T1000 (cell line): ENCODE data around the gene NEK2.
"Not testable (repeated sequence)": the region's sequence is repeated elsewhere in the genome, so short reads cannot be mapped to it uniquely, and the experiment has no call there.

Experiments
- DNase-seq: peaks from one replicate; lab custom pipeline; 2025; ENCODE audit warnings: mixed read lengths; lab: John Stamatoyannopoulos, UW

NEK2 gene

DNA sequence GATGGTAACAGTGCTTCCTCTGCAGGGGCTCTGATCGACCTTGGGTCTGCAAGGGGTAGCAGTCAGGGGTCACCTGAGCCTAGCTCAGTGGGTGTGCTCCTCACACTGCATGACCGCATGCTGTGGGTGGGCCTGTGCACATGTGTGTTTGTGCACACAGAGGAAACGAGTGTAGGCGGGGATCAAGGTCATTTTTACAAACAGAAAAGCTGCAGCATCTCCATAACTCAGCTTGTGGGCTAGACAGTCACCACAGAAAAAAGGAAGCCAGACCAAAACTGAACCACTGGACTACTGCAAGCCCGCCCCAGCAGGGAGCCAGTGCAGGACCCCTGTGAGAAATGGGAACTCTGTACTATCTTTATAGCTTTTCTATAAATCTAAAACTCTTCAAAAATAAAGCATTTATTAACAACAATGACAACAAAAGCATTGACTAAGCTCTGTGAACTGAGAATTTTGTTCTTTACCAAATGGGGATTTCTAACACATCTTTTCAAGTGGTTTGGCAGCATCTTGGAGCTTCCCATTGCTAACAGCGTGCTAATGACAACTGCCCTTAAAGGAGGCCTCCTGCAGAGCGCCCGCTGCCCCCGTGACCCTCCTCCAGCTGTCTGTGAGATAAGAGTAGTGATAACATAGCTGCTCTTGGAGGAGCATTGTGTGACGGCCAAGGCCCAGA is 19.9 kb upstream of the NEK2 start:
- no peak for DNase-seq

DNA sequence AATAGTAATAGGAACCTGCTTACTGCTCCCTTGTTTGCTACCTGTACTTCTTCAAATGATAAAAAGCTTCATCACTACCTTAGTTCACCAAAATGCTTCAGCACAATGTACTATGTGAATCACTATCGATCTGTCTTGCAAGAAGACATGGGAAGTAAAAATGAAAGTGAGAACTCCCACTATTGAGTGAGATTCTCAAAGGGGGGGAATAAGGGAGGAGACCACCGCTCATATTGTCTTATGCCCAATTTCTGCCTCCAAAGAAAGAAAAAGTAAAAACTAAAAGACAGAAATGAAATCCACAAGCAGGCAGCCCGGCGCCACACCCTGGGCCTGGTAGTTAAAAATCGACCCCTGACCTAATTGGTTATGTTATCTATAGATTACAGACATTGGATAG is 18.5 kb upstream of the NEK2 start:
- not testable (repeated sequence) for DNase-seq

DNA sequence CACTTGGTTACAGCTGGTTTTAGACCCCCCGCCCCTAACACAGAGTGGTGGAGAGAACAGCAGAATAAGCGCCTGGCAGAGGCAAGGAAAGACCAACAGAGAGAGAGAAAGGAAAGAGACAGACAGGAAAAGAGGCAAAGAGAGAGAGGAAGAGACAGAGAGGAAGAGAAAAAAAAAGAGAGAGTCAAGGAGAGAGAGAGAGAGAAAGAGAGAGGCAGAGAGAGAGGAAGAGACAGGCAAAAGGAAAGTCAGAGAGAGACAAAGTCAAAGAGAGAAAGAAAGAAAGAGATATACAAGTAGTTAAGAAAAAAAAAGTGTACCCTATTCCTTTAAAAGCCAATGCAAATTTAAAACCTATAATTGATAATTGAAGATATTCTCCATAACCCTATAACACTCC is 13.0 kb upstream of the NEK2 start:
- no peak for DNase-seq

DNA sequence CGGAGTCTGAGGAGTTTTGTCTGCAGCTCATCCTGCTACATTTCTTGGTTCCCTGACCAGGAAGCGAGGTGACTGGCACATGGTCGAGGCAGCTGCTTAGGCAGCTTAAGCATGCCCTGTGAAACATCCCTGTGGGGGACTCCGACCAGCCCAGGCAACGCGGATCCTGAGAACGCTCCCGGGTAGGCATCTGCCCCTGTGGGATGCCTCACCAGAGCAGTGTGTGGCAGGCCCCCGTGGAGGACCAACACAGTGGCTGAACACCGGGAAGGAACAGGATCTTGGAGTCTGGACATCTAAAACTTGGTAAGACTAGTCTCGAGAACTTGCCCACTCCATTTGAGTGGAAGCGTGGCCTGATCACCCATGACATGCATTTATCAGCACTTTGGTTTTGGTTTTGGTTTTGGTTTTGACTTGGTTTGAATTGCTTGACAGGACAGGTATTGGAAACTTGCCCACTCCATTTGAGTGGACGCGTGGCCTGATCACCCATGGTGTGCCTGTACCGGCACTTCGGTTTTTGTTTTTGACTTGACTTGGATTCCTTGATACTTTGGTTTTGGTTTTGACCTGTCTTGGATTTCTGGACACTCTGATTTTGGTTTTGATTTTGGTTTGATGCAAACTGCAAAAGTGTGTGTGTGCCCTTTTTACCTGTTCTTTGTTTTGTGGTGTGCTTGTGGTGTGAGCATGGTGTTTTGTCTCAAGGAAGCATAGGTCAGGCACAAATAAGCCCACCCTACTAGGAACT is 12.2 kb upstream of the NEK2 start:
- no peak for DNase-seq

DNA sequence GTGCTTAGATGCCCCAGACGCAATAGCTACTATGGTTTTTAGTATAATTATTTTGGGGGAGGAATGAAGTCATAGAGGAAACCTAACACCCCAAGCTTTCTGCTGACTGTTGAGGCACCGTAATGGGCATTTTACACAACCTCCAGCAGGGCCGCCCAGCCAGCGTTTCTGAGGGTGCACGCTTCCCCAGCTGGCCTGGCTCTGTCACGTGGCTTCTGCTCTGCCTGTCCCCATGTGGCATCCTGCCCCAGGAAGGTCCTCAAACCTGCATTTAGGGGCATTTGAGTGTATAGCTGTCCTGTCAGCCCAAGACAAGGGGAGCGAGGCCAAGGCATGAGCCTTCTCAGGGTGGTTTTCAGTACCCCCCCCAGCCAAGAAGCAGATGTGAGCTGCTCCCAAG is 10.4 kb upstream of the NEK2 start:
- DNase-seq = no peak

DNA sequence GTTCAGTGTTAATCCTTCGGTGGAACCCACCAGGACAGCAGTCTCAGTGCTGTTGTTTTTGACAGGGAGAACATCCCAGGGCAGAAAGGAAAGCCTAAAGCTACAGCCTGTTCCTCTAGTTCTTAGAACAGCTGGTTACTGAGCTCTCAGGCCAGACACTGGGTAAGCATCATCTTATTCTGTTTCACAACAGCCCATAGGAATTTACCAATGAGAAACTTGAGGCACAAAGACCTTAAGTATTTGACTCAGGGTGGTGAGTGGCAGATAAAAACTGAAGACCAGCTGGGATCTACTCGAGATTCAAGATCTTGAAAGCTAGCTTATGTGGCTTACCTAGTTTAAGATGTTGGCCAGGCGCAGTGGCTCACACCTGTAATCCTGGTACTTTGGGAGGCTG is 9.4 kb upstream of the NEK2 start:
- no peak for DNase-seq

DNA sequence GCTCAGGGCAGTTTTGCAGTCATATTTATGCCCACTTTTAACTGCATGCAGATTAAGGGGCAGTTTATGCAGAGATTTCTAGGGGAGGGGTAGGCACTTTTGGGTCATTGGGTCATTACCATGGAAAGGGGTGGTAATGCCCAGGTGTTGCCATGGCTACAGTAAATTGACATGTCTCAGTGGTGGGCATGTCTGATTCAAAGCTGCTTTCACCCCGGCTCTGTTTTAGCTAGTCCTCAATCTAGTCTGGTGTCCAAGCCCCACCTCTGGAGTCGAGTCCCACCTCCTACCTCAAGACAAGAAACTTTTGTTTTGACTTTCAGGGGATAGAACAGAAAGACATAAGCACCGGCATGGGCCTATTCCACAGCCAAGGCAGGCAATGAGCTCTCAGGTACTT is 8.9 kb upstream of the NEK2 start:
- DNase-seq = no peak

DNA sequence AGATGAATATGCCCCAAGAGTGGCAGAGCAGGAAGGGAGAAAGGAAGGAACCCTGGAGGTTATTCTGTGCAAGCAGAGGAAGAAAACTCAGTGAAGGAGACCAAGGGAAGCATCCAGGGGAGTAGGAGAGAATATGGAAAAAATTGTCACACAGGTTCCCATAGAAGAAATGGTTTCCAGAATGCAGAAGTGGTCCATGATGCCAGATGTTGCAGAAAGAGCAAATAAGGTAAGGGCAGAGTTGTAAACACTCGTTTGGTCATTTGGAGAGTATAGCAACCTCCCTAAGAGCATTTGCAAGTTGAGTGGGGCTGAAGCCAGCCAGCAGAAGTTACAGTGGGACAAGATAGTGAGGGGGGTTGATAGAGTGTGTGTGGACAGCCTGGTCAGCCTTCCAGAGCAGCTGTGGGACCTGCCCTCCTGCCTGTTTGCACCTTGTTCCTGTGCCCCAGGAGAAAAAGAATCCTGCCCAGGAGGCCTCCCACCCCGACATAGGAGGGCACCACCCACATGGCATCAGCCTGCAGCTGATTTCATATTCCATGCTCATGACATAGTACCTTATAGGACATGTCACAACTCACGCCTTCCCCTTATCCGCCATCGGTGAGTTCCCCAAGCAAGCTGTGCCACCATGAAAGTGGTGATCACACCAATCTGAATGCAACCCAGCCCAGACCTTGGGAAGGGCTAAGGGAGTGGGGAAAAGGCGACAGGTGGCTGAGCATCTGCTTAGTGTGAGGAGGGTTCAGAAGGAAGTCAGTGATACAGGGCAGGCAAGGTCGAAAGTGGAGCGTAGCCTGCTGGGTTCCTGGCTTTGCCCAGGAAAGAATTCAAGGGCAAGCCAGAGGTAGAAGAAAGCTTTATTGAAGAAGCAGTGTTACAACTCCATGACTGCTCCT is 8.2 kb upstream of the NEK2 start:
- no peak for DNase-seq

DNA sequence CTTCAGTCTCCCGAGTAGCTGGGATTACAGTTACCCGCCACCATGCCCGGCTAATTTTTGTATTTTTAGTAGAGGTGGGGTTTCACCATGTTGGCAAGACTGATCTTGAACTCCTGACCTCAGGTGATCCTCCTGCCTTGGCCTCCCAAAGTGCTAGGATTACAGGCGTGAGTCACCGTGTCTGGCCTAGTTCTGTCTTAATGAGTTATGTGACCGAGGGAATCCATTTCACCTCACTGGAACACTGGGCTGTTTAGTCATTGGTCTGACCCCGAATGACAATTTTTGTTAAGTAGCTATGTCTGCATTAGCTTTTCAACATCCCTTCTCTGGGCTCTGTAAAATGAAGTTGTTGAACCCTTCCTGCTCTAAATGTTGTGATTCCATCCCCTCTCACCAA is 6.8 kb upstream of the NEK2 start:
- not testable (repeated sequence) for DNase-seq

DNA sequence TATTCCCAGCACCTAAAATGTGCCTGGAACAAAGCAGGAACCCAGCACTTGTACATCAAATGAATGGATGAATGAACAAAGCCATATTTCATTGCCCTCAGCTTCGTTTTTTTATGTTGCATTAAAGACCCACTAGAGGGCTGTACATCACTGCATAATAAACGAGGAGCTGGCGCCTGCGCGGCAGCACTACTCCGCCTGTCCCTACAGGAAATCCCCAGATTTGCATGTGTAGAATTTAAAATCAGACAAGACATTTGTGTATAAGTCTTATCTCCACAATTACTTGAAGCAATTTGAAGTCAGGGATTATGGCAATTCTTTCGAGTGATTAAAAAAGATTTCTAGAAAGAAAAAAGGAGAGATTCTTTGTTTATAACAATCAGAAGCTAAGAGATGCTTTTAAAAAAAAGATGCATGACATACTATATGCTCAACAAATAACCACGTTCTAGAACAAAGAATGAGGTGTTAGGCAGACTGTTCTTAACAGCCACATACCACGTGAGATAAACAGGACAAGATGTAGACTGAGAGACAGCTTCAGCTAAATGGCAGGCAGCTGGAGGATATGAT is 5.4 kb upstream of the NEK2 start:
- peak; percentile 54 for DNase-seq

DNA sequence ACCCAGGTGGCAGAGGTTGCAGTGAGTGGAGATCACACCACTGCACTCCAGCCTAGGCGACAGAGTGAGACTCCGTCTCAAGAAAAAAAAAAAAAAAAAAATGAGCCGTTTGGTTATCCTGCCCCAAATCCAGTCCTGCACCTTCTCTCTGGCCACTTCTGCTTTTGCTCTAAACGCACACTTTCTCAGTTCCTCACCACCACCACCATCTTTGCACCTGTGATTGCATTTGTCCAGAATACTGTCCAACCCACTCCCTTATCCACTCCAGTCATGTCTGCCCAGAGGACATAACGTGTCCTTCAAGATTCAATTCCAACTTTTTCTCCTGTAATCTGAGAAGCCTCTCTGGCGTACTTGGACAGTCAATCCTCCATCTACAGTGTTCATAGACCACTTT is 2.2 kb upstream of the NEK2 start:
- DNase-seq = no peak

DNA sequence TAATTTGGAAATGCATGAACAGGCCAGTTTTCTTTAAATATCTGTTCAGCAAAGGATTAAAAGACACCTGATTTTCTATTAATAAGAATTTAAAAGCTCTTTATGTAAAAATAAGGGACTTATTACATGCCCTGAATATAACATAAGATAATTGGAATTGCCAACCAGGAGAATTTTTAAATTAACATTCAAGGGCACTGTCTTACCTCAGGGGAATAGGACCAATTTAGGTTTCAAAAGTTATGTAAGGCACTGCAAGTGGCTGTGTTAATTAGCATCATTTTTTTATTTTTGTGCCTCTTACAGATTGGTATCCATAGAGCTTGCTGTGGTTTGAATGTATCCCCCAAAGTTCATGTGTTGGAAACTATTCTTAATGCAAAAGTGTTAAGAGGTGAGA is 1.3 kb upstream of the NEK2 start:
- DNase-seq = no peak

DNA sequence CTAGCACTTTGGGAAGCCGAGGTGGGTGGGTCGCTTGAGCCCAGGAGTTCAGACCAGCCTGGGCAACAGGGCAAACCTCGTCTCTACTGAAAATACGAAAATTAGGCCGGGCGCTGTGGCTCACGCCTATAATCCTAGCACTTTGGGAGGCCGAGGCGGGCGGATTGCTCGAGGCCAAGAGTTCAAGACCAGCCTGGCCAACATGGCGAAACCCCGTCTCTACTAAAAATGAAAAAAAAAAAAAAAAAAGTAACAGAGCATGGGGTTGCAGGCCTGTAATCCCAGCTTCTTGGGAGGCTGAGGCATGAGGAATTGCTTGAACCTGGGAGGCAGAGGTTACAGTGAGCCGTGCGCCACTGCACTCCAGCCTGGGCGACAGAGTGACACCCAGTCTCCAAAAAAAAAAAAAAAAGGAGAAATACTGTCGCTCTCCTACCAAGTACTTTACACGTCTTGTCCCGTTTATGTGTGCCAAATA is 724 bp upstream of the NEK2 start:
- no peak for DNase-seq

DNA sequence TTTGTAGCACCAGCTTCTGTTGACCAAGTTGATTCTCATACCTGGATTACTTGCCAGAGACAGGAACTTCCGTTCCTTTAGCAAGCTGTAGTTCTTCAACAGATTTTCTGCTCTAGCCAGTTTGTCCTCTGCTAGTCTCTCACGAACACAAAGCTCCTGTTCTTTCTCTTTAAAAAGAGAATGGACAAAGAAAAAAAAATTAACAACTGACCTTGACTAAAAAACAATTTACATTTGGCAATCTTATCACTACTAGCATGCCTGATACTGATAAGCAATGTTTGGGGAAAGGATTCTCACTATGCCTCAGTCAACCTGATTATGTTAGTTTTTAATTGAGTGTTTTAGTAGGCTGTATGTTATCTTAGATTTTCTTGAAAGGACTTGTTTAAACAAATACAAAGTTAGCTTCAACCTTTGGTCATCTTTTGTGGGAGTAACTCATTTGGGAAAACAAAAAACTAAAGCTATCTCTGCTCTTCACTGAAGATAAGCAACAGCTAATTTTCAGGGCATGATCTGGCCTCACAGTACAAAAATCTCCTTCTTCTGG is 8.3 kb downstream of the NEK2 start:
- no peak for DNase-seq

DNA sequence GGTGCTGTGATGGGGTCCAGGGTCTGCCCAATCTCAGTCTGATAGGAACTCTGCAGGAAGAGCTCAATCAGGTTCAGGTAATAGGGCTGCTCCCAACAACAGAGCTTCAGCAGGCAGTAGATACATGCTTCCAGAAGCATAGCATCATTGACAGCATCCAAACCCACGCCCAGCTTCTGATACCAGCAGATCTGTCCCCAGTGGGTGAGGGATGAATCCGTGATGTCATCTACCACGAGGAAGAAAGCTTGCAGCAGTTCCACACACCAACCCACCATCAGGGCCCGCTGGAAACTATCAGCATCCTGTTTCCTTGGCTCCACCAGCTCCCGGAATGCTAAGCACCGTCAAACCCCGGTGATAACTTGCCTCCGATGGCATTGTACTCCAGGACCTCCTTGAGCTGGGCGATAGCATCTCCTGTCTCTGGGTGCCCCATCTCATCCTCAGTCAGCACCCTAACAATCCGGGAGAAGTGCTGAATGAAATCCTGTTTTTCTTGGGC is 14.7 kb downstream of the NEK2 start:
- DNase-seq = no peak

DNA sequence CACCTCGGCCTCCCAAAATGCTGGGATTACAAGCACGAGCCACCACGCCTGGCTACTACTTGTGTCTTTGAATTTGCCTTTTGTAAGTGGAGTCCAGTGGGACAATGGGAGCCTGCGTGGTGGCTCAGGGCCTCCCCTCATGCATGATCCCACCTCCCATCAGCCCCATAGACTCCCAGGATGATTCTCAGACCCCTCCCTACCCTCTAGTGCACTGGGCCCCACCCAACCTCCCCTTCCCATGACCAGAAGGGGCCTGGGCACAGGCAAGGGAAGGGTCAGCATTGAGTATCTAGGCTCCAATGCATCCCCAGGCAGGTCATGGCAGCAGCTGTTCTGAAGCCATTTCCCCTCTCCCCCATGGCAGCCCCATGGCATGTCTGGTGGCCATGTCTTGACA is 18.7 kb downstream of the NEK2 start:
- DNase-seq = no peak

DNA sequence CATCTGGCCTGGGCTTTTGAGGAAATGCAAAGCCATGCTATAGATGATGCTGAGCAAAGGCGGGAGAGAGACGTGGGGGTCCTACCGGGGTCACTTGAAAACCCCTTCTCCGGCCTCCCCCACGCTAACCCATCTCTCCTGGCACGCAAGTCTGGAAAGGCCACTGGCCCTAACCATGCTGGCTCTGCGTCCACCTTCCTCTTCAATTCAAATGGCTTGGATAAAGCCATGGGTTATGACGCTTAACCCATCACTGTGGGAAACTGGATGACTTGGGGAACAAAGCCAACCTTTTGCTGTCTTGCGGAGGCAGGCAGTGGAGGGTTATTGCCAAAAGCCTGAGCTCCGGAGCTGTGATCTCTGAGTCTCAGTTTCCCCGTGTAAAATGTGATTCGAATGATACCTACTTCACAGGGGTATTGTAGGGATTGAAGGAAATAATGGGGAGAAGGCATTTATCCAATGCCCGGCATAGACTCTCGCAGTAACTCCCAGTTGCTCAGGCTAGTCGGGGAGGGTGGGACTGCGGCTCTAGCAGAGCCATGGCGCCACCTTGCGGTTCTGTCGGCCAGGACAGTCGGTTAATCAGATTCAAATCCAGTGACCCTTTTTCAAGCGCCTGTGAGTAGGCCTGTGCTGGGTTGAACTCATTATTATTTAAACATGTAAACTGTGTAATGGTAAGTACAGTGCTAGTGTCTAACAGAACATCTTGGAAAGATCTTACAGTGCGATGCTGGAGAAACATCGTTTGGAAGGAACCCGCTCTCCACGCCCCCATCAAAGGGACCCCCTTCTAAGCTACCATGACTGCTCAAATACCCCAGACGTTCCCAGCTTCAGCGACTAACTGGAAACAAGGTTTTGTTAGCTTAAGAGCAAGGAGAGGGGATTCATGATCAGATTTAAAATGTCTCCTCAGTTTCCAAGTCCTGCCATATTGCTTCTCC is 20.3 kb downstream of the NEK2 start:
- DNase-seq = peak; percentile 77

DNA sequence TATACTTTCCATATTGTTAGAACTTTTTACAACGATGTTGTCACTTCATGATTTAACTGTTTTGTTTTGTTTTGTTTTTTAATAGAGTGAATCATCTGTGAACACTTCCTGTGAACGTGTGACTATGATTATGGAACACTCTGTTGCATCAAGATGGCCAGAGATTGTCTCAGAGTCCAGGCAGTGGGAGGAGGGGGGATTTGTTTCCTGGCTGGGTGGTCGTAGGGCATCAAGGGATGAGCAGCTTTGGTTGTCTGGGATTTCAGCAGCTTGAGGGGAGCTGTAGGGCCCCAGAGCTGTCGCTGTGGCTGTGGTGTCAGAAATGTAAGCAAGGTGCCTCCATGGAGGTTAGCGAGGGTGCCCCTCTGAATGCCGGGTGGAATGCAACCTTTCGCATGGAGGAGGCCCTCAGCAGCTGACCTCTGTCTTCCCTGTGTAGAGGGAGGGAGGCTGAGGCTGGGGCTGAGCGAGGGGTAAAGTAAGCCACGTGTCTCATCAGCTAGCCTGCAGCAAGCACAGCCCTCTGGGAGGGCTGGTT is 21.4 kb downstream of the NEK2 start:
- no peak for DNase-seq

DNA sequence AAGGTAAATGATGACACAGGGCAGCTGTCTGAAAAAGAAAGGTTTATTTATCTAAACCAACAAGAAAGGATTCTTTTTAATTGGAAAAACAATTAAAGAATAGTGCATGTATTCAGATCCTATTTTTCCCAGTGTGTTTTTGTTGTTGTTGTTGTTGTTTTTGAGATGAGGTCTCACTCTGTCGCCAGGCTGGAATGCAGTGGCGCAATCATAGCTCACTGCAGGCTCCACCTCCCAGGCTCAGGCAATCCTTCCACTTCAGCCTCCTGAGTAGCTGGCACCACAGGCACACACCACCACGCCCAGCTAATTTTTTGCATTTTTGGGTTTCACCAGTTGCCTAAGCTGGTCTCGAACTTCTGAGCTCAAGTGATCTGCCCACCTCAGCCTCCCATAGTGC is 22.1 kb downstream of the NEK2 start:
- no peak for DNase-seq

DNA sequence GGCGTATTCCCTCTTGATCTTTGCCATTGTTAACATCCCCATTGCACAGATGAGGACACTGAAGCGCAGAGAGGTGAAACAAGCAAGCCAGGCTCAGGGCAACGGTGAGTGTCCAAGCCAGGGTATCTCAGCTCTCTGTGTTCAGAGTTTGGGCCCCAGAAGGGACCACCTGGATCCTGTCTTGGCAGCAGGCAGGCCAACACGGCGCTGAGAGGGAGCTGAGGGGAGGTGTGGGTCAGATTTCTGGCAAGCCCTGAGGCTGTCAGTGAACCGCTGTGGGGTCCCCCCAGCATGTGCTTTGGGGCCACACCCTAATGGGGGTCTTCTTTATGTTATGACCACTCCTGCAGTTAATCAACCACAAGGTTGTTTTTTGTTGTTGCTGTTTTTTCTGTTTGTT is 23.1 kb downstream of the NEK2 start:
- DNase-seq = no peak
